Endometrial microvascular endothelial cells (primary cell): Measurements from ENCODE around the gene FTO. TPM values are rescaled to one million over a fixed set of nuclear protein-coding genes. Genes with fewer than 3 reads are reported as not detected.

ENCODE experiments used
- in situ Hi-C: cut with HindIII; loops from 2 replicates; pipeline ENCODE4 v1.10.0; 2017; ENCODE audit warnings: low sequenced_read_pairs, low pct_unique_long_range_greater_than_20kb; ENCODE audit errors: inconsistent ontology term
- total RNA-seq: library from RNA; depleted of rRNA; stranded (reverse); fragments of >200 nt; gene quantifications from one replicate; pipeline ENCODE4 v1.2.3, GENCODE V29; 2015; ENCODE audit errors: inconsistent ontology term

The FTO gene
- total RNA-seq, 1 donor from 2014 or later: 128 TPM

- in situ Hi-C loops: loop anchor here (10.0 kb wide), 1 partner anchor 865 kb away; the partner anchor contains the start of gene IRX5
Observed at GRCh38 chr16:54069601-54070239, 365.8 kb downstream of the FTO start.

GRCh38 chr16:54070789-54071343, 366.9 kb downstream of the FTO start:
- in situ Hi-C loops: no loop called here

- in situ Hi-C loops: no loop called here
Observed at GRCh38 chr16:54071514-54071913, 367.6 kb downstream of the FTO start.

DNA sequence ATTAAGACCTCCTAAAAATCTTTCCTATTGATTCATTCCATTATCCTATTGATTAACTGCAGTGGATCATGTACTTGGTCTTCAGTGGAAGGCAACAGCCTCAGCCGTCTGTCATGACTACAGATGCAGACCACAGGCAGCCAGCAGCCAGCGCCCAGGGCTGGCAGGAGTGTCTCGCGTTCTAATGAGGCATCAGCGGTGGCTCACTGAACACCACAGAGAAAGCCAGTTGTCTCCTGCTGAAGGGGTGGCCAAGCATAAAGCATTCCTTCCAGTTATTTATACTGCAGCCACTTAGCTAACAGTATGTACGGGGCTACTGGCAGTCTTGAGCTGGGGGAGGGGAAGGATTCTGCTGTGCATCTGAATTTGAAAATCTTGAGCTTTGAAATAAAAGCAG, 368.3 kb downstream of the FTO start:
- in situ Hi-C loops: no loop called here

- in situ Hi-C loops: no loop called here
Observed at GRCh38 chr16:54073356-54073755, 369.4 kb downstream of the FTO start.

- in situ Hi-C loops: no loop called here
Observed at GRCh38 chr16:54075446-54075845, 371.5 kb downstream of the FTO start.

- in situ Hi-C loops: no loop called here
Observed at GRCh38 chr16:54076006-54076504, 372.1 kb downstream of the FTO start.

DNA sequence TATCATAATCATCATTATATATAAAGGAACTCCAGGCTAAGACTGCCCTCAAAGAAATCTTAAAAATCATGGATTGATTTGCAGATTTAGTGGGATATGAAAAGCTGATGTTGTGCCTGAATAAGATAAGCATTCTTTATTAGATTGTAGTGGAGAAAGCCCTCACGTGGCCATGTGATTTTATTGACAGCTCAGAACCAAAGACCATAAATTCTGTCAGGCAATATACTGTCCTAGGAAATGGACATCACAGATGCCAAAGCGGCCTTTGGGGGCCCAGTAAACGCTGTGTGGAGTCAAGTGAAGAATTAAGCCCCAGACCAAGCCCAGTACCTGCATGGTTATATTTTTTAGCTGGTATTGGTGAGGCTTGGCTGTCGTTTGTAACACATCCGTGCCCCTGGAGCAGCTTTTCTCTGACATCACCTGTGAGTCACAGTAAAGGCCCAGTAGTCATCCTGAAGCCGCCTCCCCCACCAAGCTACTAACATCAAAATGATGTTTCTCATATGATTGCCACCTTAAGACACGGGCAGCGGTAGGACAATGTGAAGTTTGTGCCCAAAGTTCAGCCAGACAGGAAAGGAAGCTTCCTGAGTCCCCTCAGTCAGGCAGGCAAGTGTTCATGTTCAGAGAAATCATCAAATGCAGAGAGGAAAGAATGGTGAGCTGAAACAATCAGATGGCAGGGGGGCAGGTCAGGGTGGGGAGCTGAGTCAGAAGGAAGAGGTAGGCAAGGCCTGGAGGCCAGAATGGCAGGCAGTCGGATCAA, 373.3 kb downstream of the FTO start:
- in situ Hi-C loops: no loop called here

DNA sequence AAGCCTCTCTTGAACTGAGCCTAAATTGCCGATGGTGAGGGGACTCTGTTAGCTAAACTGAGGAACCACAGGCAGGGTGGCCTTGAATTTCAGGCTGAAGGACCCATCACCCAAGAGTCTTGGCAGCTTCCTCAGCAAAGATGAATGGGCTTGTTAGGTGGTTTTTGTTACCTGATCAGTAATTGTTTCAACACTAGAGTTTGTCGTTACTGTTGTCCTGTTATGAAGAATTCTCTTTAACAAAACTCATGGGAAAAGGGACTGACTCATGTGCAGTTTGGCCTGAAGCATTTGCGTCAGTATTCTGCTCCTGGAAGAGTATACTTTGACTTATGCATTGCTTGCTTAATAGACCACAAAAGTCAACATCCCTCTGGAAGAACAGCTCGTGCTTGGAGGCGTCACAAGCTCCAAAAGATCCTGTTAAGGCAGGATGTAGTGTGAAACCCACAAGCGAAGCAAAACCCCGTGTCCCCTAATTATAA, 376.6 kb downstream of the FTO start:
- in situ Hi-C loops: no loop called here

- in situ Hi-C loops: no loop called here
Observed at GRCh38 chr16:54086791-54087190, 382.8 kb downstream of the FTO start.

- in situ Hi-C loops: no loop called here
Observed at GRCh38 chr16:54090602-54091001, 386.6 kb downstream of the FTO start.

DNA sequence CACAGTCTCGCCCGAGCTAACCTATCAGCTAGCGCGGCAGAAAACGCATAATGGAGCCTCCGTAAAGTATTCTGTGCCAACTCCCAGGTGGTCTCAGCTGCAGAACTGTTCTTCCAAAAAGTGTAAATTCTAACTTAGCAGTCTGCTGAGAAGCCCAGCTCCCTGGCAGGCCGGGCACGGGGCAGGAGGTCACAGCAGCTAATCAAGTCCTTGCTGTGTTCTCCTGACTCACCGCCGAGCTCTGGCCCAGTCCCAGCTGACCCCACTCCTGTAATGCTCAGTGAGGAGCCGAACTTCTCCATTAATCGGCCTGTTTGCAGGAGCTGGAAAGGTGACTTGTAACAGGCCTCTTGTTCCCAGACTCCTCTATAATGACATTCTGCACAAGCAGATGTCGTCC, 389.3 kb downstream of the FTO start:
- in situ Hi-C loops: no loop called here

GRCh38 chr16:54094641-54095040, 390.7 kb downstream of the FTO start:
- in situ Hi-C loops: no loop called here

GRCh38 chr16:54096607-54097006, 392.7 kb downstream of the FTO start:
- in situ Hi-C loops: no loop called here

- in situ Hi-C loops: no loop called here
Observed at GRCh38 chr16:54097774-54098173, 393.8 kb downstream of the FTO start.

DNA sequence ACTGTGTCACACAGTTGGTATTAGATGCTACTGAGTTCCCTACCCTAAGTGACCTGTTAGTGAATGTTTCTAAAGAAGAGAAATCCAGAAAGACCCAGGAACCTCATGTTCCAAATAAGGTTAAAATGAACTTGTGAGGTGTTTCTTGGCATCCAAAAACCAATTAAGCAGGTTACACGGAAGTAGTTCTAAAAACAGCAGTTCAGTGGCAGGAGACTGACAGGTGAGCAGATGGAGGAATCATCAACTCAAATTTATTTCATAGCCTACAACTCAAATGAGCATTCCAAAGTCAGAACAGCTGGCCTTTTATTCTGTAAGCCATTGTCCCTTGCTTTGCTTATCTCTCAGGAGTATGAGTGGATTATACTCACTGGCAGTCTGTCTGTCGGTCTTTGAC, 394.3 kb downstream of the FTO start:
- in situ Hi-C loops: no loop called here

DNA sequence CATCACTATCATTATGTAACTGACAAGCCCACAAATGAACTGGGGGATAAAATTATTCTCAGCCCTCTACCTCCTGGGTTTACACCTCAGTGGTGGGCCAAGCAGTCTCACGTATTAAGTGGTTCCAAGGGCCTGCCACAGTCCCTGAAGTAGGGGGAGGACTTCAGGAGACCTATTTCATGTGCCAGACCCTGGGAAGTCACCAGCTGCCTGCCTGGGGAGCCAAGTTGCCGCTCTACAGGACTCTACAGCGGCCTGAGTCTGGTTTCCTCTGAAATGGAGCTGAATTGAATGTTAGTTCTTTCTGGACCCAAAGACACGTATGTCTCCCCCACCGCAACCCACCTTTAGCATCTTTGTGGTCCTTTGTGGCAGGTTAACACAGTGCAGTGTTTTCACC, 395.7 kb downstream of the FTO start:
- in situ Hi-C loops: no loop called here

DNA sequence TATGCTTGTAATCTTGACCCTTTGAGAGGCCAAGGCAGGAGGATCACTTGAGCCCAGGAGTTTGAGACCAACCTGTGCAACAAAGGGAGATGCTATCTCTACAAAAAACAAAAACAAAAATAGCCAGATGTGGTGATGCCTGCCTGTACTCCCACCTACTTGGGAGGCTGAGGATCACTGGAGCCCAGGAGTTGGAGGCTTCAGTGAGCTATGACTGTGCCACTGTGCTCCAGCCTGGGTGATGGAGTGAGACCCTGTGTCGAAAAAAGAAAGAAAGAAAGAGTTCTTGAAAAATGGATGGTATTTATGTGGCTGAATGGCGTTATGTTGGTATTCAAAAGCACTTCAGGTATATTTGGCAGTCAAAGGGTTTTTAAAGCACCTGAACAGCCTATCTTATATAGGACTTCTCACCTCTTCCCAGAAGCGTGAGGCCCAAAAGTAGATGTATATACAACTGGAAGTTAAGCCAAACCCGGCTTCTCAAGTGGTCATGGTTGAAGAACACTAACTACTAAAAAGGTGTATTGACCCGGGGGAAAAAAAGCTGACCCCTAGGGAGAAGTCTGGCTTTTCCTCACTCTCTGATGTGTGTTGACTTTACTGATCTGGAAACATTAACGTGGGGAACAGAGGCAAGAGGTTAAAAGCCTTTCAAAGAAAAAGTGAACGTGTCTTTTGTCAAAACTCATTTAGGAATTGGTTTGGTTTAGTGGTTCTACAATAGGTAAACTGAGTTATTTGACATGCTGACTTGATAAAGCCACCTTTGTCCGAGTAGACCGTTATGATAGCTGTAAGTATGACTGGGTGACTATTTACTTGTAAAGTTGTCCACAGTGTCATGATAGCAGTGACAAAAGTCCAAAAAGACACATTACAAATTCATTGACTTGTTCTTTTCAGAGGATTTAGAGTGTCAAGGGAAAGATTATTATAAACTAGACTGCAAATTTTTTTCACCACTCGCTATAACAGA, 399.2 kb downstream of the FTO start:
- in situ Hi-C loops: no loop called here

GRCh38 chr16:54106057-54106456, 402.1 kb downstream of the FTO start:
- in situ Hi-C loops: no loop called here
